HG03280 (cell line): Measurements from ENCODE around the gene FAH.

Source experiments
- ATAC-seq: cut with Tn5 transposase; IDR thresholded peaks from one replicate; pipeline ENCODE4 v1.9.1; 2021; ENCODE audit warnings: mild to moderate bottlenecking, moderate library complexity; ENCODE audit not compliant: unreplicated experiment

FAH gene

DNA sequence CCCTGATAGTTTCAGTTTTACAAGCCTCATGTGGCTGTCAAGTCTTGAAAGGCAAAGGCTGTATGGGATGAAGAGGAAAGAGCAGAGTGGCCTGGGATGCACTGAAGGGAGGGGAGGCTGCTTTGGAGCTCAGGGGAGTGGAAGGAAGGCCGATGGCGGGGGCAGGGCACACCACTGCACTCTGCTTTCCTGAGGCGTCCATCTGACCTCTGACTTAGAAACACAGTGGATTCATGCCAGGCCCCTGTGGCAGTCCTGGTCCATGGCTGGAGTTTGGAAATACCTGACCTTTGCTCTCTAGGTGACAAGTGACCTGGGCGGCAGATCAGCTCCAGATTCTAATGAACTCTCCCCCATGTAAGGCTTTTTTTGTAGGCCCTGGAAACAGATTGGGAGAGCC, 19.0 kb downstream of the FAH start:
- ATAC-seq = no peak

DNA sequence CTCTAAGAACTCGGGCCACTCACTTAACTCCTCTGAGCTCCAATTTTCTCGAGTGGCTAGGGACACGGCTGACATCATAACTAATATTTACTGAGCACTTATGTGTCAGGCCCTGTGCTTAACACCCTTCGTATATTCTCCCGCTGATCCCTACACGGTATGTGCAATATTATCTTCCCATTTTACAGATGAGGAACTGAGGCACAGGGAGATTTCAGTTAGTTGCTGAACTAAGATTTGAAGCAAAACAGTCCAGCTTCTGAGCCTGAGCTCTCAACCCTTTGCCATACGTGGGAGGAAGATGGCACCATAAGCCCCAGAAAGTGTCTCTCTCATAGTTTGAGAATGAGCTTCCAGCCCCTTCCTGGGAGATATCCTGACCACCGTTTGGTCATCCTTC, 19.6 kb downstream of the FAH start:
- no peak for ATAC-seq

GRCh38 chr15:80173022-80173759, 20.4 kb downstream of the FAH start:
- ATAC-seq = peak; percentile 60

DNA sequence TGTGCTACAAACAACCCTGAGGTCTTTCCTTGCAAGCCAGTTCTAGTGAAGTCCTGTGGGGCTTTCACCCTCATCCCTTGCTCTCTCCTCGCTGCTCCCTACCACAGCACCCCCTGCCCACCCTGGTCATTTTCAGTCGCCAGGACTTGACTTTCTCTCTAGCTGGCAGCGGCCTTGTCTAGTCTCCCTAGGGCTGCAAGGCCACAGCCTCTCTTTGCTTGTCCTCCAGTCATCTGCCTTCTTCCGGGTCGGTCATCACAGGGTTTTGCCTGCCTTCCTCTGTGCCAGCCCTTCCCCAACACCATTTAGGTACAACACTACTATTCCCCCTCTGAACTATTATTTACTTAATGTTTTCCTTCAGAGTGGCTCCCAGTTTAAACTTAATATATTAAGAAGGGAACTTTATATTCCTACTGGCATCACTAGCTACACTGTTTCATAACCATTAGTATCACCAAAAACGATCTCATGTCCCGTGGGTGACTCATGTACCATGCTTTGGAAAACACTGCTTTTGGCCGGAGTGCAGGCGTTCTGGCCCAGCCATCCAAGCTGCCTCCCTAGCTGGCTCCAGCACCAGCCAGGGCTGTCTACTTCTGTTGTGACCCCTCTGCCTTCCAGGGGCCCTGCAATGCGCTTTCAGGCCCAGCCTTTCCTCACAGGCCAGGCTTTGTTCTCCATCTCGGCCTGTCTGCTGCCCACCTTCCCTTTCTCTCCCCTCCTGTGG, 21.4 kb downstream of the FAH start:
- ATAC-seq = no peak

GRCh38 chr15:80175436-80175835, 22.6 kb downstream of the FAH start:
- no peak for ATAC-seq

- ATAC-seq = no peak
Measured at GRCh38 chr15:80176443-80176842, 23.6 kb downstream of the FAH start.

DNA sequence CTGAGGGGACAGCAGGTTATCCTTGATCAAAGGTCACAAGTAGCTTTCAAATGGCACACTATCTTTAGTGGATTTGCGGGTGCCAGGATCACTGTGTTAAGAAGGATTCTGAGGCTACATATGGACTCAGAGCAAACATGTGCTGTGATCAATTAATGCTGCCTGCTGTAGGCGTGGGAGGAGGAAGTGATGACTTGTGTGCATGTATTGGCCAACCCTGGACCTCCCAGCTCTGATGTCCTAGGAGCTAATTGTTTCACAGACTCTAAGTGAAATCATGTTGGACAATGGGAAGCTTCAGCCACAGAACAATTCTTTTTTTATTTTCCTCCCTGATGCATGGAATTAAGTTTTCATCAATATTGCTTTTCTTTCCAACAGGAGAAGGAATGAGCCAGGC, 24.4 kb downstream of the FAH start:
- no peak for ATAC-seq

- ATAC-seq = no peak
Measured at GRCh38 chr15:80179025-80179759, 26.4 kb downstream of the FAH start.

DNA sequence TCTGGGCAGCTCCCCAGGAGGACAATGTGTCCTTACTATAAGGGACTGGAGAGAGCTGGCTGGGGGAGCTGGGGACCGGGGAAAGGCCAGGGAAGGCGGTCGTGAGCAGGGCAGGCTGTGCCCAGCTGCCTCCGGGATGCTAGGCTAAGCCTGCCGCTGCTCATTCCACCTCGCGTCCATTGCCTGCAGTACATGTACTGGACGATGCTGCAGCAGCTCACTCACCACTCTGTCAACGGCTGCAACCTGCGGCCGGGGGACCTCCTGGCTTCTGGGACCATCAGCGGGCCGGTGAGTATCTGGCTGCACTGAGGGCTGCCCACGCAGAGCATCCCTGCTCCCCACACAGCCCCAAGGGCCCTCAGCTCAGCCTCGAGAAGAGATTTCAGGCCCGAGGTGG, 27.1 kb downstream of the FAH start:
- ATAC-seq = no peak

DNA sequence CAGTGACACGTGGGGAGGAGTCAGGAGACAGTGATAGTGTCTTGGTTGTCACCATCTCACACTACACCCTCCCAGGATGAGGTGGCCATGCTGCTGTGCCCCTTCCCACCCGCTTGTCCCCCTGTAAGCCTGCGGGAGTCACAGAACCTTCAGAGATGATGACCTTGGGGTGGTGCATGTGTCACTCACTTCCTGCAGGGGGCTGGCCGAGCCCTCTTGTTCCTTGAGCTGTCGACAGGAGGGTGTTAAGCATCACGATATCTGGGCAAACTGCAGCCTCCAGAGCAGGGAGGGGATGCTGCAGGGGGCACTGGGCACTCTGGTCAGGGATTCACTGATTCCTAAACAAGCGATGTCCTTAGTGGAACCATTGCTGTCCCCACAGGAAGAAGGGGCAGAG, 27.7 kb downstream of the FAH start:
- ATAC-seq = no peak

- ATAC-seq = no peak
Measured at GRCh38 chr15:80180986-80181385, 28.2 kb downstream of the FAH start.

DNA sequence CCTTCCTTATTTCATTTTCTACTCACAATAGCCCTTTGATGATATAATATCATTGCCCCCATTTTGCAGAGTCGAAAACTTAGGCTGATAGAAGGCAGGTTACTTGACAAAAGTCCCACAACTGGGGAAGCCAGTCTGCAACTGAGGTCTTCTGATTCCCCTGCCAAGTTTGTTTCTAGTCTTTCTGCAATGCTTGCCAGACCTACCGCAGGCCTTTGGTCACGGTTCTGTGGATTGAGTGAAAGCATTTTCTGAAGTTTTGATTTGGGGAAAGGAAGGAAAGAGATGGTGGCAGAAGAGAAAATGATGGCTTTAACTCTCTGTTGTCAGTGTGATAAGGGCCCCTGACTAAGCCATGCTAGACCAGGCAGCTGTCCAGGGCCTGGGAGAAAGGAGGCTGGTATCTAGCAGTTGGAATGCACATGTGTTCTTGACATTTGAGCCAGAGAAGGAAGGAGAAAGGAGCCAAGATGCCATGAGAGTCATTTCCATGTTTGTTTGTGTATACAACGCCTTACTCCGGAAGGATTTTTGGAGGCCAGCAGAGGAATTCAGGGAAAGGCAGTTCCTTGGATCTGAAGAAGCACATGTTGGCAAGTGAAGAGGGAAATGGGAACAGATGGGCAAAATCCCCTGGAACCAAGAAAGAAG, 29.9 kb downstream of the FAH start:
- no peak for ATAC-seq

DNA sequence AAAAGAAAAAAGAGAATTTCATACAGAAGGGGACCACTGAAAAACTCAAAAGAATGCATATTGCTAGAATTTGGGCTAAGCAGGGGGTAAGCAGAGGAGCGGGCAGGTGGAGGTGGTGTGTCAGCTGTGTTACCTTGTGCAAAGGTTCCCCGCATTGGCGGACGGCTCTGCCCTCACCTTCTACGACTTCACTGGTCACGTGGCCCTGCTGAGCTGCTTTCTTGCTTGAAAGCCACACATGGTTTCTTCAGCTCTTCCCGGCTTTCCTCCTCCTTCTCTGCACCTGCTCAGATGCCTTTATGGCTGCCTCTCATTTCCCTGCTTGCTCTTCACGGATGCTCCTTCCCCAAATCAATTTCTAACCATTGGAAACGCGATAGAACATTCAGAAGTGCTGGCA, 30.5 kb downstream of the FAH start:
- no peak for ATAC-seq

- no peak for ATAC-seq
Measured at GRCh38 chr15:80183886-80184285, 31.1 kb downstream of the FAH start.

- ATAC-seq = no peak
Measured at GRCh38 chr15:80184554-80184953, 31.8 kb downstream of the FAH start.

DNA sequence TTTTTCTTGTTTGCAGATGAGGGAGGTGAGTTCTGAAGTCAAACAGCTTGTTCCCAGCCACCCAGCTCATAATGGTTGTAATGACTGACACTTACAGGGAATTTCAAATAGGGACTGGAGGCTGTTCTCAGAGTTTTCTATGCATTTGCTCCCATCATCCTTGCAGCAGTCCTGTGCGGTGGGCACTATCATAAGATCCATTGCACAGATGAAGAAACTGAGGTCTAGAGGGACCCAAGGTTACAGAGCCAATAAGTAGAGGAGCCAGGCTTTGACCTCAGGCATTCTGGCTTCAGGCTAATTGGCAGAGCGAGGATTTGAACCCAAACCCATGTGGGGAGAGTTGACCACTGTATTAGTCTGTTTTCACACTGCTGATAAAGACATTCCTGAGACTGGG, 32.4 kb downstream of the FAH start:
- ATAC-seq = no peak

DNA sequence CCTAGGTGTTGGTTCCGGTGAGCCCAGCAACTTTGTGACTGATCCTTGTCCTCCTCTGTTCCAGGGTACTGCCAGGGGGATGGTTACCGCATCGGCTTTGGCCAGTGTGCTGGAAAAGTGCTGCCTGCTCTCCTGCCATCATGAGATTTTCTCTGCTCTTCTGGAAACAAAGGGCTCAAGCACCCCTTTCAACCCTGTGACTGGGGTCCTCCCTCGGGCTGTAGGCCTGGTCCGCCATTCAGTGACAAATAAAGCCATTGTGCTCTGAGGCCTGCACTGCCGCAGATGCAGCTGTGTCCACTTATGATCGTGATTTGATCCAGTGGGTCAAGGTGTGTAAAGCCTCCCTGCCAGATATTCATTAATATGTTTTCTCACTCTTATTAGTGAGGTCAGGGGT, 33.3 kb downstream of the FAH start:
- ATAC-seq = no peak

DNA sequence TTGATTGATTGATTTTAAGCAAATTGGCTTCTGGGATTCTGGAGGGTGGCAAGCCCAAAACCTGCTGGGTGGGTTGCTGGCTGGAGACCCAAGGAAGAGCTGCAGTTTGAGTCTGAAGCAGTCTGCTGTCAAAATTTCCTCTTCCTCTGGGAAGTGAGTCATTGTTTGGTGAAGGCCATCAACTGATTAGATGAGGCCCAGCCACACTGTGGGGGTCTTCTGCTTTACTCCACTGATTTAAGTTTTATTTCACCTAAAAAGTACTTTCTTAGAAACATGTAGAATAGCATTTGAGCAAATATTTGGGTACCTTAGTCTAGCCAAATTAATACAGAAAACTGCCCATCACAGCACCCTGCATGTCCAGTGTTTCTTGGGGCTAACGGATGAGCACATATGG, 33.8 kb downstream of the FAH start:
- ATAC-seq = no peak

- no peak for ATAC-seq
Measured at GRCh38 chr15:80188251-80188650, 35.5 kb downstream of the FAH start.

- no peak for ATAC-seq
Measured at GRCh38 chr15:80191198-80191597, 38.4 kb downstream of the FAH start.

GRCh38 chr15:80191897-80192595, 39.2 kb downstream of the FAH start:
- ATAC-seq = no peak
